GM12891 (cell line): Measurements from ENCODE around the gene GDF2.

Source experiments
- POLR2A ChIP-seq: IDR thresholded peaks from 2 replicates; pipeline ENCODE4 v1.6.1; 2011; ENCODE audit warnings: low read depth, low read length, control low read depth
- POLR2AphosphoS5 ChIP-seq: IDR thresholded peaks from 2 replicates; pipeline ENCODE4 v1.6.1; 2011; ENCODE audit warnings: low read depth, low read length, control low read depth
- POU2F2 ChIP-seq: IDR thresholded peaks from 2 replicates; pipeline ENCODE4 v1.6.1; 2011; ENCODE audit warnings: low read depth, mild to moderate bottlenecking, control low read depth, low read length, moderate library complexity

DNA sequence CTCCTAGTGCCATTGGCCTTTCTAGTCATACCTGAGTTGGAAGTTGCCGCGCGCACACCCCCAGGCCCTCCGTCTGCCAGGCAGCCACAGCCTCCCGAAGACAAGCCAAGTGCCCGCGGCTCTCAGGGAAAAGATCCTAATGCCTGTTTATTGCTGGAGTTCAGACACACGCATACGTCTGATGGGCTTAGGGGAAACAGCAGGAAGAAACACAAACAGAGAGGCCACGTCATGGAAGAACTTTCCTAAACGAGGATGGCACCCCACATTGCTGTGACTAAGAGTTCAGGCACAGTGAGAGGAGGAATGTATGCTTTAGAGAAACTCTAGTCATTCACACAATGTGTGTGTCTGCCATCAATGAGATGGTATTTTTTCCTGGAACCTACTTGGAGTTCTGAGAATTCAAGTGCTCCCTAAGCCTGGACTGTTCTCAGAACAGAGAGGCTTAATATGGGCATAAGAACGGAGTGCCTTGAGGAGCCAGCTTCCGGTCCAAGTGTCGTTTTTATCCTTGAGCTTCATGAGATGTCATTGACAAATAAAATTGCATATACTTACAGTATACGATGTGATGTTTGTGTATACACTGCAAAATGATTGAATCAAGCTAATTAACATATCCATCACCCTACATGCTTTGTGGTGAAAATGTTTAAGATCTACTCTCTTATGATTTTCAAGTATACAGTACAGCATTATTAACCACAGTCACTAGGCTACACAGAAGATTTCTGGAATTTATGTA is 14.3 kb downstream of the GDF2 start:
- TF ChIP-seq POU2F2 (no peak), POLR2AphosphoS5 (no peak), POLR2A (no peak)
